ENCODE data around the gene LRWD1. TPM values are rescaled to one million over a fixed set of nuclear protein-coding genes. Genes with fewer than 3 reads are reported as not detected.
A peak's percentile ranks its signal among the peaks of the same experiment; 100 is the strongest.
"Not testable (repeated sequence)": the region's sequence is repeated elsewhere in the genome, so short reads cannot be mapped to it uniquely, and the experiment has no call there.

LRWD1 gene
- polyA plus RNA-seq, 1 of the 3 experiments (the other 2 are of a cell fraction), result 53.2 TPM

- H3K36me3 ChIP-seq (replicated peaks in 1 of 2; ENCODE audit: control insufficient read depth in 1 of 2, insufficient read depth in 2 of 2, low read length in 1 of 2); H4K20me1 ChIP-seq (ENCODE audit: insufficient read depth); H3F3A ChIP-seq (replicated peaks; ENCODE audit: insufficient read depth); H3K27ac ChIP-seq (ENCODE audit: low read depth in 2 of 2, low read length in 1 of 2); DNase-seq; H3K27me3 ChIP-seq (ENCODE audit: insufficient read depth); H3K4me1 ChIP-seq (ENCODE audit: control insufficient read depth in 1 of 2, insufficient read depth in 2 of 2, low read depth in 1 of 2, low read length in 1 of 2); POLR2A ChIA-PET; H2AFZ ChIP-seq (ENCODE audit: low read depth); H3K9me3 ChIP-seq; H3K4me2 ChIP-seq; H3K79me2 ChIP-seq (ENCODE audit: insufficient read depth); H3K9me2 ChIP-seq; H3K9ac ChIP-seq; H3K4me3 ChIP-seq (ENCODE audit: low read depth in 2 of 2, low read length in 1 of 2); CTCF ChIA-PET: not testable (repeated sequence)
- WGBS (ENCODE audit: low lambda C conversion rate), result 100% methylated on average over 1 of the region's 5 CpGs
These were observed 32.5 kb downstream of the LRWD1 start for GRCh38 chr7:102497308-102497707.

GRCh38 chr7:102498321-102498720 lies 33.5 kb downstream of the LRWD1 start:
- H2AFZ ChIP-seq (ENCODE audit: low read depth); H3K4me3 ChIP-seq (ENCODE audit: low read depth in 2 of 2, low read length in 1 of 2); H3K27me3 ChIP-seq (ENCODE audit: insufficient read depth); H3K36me3 ChIP-seq (replicated peaks in 1 of 2; ENCODE audit: control insufficient read depth in 1 of 2, insufficient read depth in 2 of 2, low read length in 1 of 2); H3K4me2 ChIP-seq; H3K27ac ChIP-seq (ENCODE audit: low read depth in 2 of 2, low read length in 1 of 2); H3K9me3 ChIP-seq; H3F3A ChIP-seq (replicated peaks; ENCODE audit: insufficient read depth); H3K79me2 ChIP-seq (ENCODE audit: insufficient read depth); DNase-seq; POLR2A ChIA-PET; CTCF ChIA-PET; H3K9ac ChIP-seq; H3K4me1 ChIP-seq (ENCODE audit: control insufficient read depth in 1 of 2, insufficient read depth in 2 of 2, low read depth in 1 of 2, low read length in 1 of 2); H4K20me1 ChIP-seq (ENCODE audit: insufficient read depth); H3K9me2 ChIP-seq: not testable (repeated sequence)
- 95% methylated on average over 11 of the region's 16 CpGs for WGBS (ENCODE audit: low lambda C conversion rate)

- no CpG with 5 or more reads among the region's 12 CpGs for WGBS (ENCODE audit: low lambda C conversion rate)
- H3K27ac ChIP-seq (ENCODE audit: low read depth in 2 of 2, low read length in 1 of 2); POLR2A ChIA-PET; H2AFZ ChIP-seq (ENCODE audit: low read depth); DNase-seq; H3K9me2 ChIP-seq; H4K20me1 ChIP-seq (ENCODE audit: insufficient read depth); H3K9ac ChIP-seq; H3F3A ChIP-seq (replicated peaks; ENCODE audit: insufficient read depth); H3K4me3 ChIP-seq (ENCODE audit: low read depth in 2 of 2, low read length in 1 of 2); H3K4me1 ChIP-seq (ENCODE audit: control insufficient read depth in 1 of 2, insufficient read depth in 2 of 2, low read depth in 1 of 2, low read length in 1 of 2); H3K9me3 ChIP-seq; H3K79me2 ChIP-seq (ENCODE audit: insufficient read depth); H3K36me3 ChIP-seq (replicated peaks in 1 of 2; ENCODE audit: control insufficient read depth in 1 of 2, insufficient read depth in 2 of 2, low read length in 1 of 2); H3K4me2 ChIP-seq; H3K27me3 ChIP-seq (ENCODE audit: insufficient read depth); CTCF ChIA-PET: not testable (repeated sequence)
These were observed 38.4 kb downstream of the LRWD1 start for GRCh38 chr7:102503141-102503540.

GRCh38 chr7:102505298-102506185 lies 40.8 kb downstream of the LRWD1 start:
- H2AFZ ChIP-seq (ENCODE audit: low read depth); H3F3A ChIP-seq (replicated peaks; ENCODE audit: insufficient read depth); POLR2A ChIA-PET; H3K27me3 ChIP-seq (ENCODE audit: insufficient read depth); H3K4me2 ChIP-seq; H3K36me3 ChIP-seq (replicated peaks in 1 of 2; ENCODE audit: control insufficient read depth in 1 of 2, insufficient read depth in 2 of 2, low read length in 1 of 2); H3K4me3 ChIP-seq (ENCODE audit: low read depth in 2 of 2, low read length in 1 of 2); H3K9me3 ChIP-seq; H3K9me2 ChIP-seq; DNase-seq; H3K79me2 ChIP-seq (ENCODE audit: insufficient read depth); H4K20me1 ChIP-seq (ENCODE audit: insufficient read depth); H3K4me1 ChIP-seq (ENCODE audit: control insufficient read depth in 1 of 2, insufficient read depth in 2 of 2, low read depth in 1 of 2, low read length in 1 of 2); CTCF ChIA-PET: not testable (repeated sequence)
- Histone ChIP-seq H3K27ac (ENCODE audit: low read depth in 2 of 2, low read length in 1 of 2) (peak overlapping the region in 1 of 2 experiments; percentile 69; a peak in 2 of 4 replicates), H3K9ac (peak overlapping the region; percentile 51; the same call in 1 of the 2 replicates)
- 55% methylated on average over 5 of the region's 24 CpGs for WGBS (ENCODE audit: low lambda C conversion rate)

- POLR2A ChIA-PET; H4K20me1 ChIP-seq (ENCODE audit: insufficient read depth); H3K79me2 ChIP-seq (ENCODE audit: insufficient read depth); H3K4me3 ChIP-seq (ENCODE audit: low read depth in 2 of 2, low read length in 1 of 2); CTCF ChIA-PET; H3K27ac ChIP-seq (ENCODE audit: low read depth in 2 of 2, low read length in 1 of 2); H3K9ac ChIP-seq; H3K4me1 ChIP-seq (ENCODE audit: control insufficient read depth in 1 of 2, insufficient read depth in 2 of 2, low read depth in 1 of 2, low read length in 1 of 2); H3K36me3 ChIP-seq (replicated peaks in 1 of 2; ENCODE audit: control insufficient read depth in 1 of 2, insufficient read depth in 2 of 2, low read length in 1 of 2); H3K4me2 ChIP-seq; DNase-seq; H3K27me3 ChIP-seq (ENCODE audit: insufficient read depth); H3F3A ChIP-seq (replicated peaks; ENCODE audit: insufficient read depth); H2AFZ ChIP-seq (ENCODE audit: low read depth); H3K9me3 ChIP-seq; H3K9me2 ChIP-seq: not testable (repeated sequence)
- 100% methylated on average over 2 of the region's 8 CpGs for whole genome bisulfite sequencing (ENCODE audit: low lambda C conversion rate)
These were observed 42.8 kb downstream of the LRWD1 start for GRCh38 chr7:102507410-102508088.

- not testable (repeated sequence) for H2AFZ ChIP-seq (ENCODE audit: low read depth); H3K4me2 ChIP-seq
- 83% methylated on average over 4 of the region's 8 CpGs for WGBS (ENCODE audit: low lambda C conversion rate)
These were observed 45.8 kb downstream of the LRWD1 start for GRCh38 chr7:102510575-102510974.

More at GRCh38 chr7:102510575-102510974, 45.8 kb downstream of the LRWD1 start:
- H3K9me2 ChIP-seq; CTCF ChIA-PET; H3K4me3 ChIP-seq (ENCODE audit: low read depth in 2 of 2, low read length in 1 of 2); H3K79me2 ChIP-seq (ENCODE audit: insufficient read depth); H3K9ac ChIP-seq; H3K27me3 ChIP-seq (ENCODE audit: insufficient read depth); DNase-seq; H3K27ac ChIP-seq (ENCODE audit: low read depth in 2 of 2, low read length in 1 of 2); H3K9me3 ChIP-seq; H3K4me1 ChIP-seq (ENCODE audit: control insufficient read depth in 1 of 2, insufficient read depth in 2 of 2, low read depth in 1 of 2, low read length in 1 of 2); H4K20me1 ChIP-seq (ENCODE audit: insufficient read depth); H3F3A ChIP-seq (replicated peaks; ENCODE audit: insufficient read depth); H3K36me3 ChIP-seq (replicated peaks in 1 of 2; ENCODE audit: control insufficient read depth in 1 of 2, insufficient read depth in 2 of 2, low read length in 1 of 2); POLR2A ChIA-PET: not testable (repeated sequence)
